AG09309 (cell line): ENCODE measurements around the gene IL36B.
A peak's percentile ranks its signal among the peaks of the same experiment; 100 is the strongest.

Experiments used
- DNase-seq: peaks from one replicate; pipeline ENCODE4 v3.0.0-alpha.2; 2010; ENCODE audit warnings: low read depth
- H3K4me3 ChIP-seq: 2 replicates; pipeline ENCODE4 v1.5.1; 2011; ENCODE audit warnings: mild to moderate bottlenecking, low read depth, low read length, moderate library complexity; ENCODE audit not compliant: control insufficient read depth
- CTCF ChIP-seq: IDR thresholded peaks from 2 replicates; pipeline ENCODE4 v1.5.1; 2011; ENCODE audit warnings: mild to moderate bottlenecking, low read depth, low read length, inconsistent platforms; ENCODE audit not compliant: insufficient read depth, control insufficient read depth; ENCODE audit errors: missing control alignments

Gene IL36B

GRCh38 chr2:113014067-113014466 is 38.6 kb downstream of the IL36B start:
- DNase-seq: no peak
- no peak for TF ChIP-seq CTCF
- H3K4me3 ChIP-seq: no peak overlapping the region

GRCh38 chr2:113013336-113013661 is 39.4 kb downstream of the IL36B start:
- H3K4me3 ChIP-seq: no peak overlapping the region
- no peak for TF ChIP-seq CTCF

GRCh38 chr2:113012436-113013335 is 40.0 kb downstream of the IL36B start:
- TF ChIP-seq CTCF: no peak
- no peak overlapping the region for H3K4me3 ChIP-seq
- DNase-seq: peak; percentile 31

More at GRCh38 chr2:113013336-113013661, 39.4 kb downstream of the IL36B start:
- no peak for DNase-seq

GRCh38 chr2:113011108-113011507 is 41.6 kb downstream of the IL36B start:
- DNase-seq: no peak
- H3K4me3 ChIP-seq: no peak overlapping the region
- no peak for TF ChIP-seq CTCF

- no peak for DNase-seq
- no peak for TF ChIP-seq CTCF
- no peak overlapping the region for H3K4me3 ChIP-seq
Measured at GRCh38 chr2:113010088-113010487, 42.6 kb downstream of the IL36B start.

GRCh38 chr2:113009622-113010021 is 43.0 kb downstream of the IL36B start:
- no peak for TF ChIP-seq CTCF
- no peak overlapping the region for H3K4me3 ChIP-seq
- DNase-seq: no peak
